B cell (primary cell): ENCODE results near the gene RAB8A. TPM values are rescaled to one million over a fixed set of nuclear protein-coding genes. Genes with fewer than 3 reads are reported as not detected.

Experiments used
- ATAC-seq: fragments of 200-7000 bp; cut with Tn5 transposase; one replicate; pipeline ENCODE4 v1.10.0; 2021; ENCODE audit warnings: low read depth, mild to moderate bottlenecking, moderate number of reproducible peaks, moderate library complexity
- CTCF ChIA-PET: fragments of 350-600 bp; sonication (Branson Sonifier 250); formaldehyde crosslinking; loops from one replicate; lab custom pipeline; 2021; ENCODE audit warnings: antibody characterized with exemption, inconsistent platforms; lab: Charles Lee
- POLR2A ChIA-PET: fragments of 350-600 bp; sonication (Branson Sonifier 250); formaldehyde crosslinking; loops from one replicate; lab custom pipeline; 2021; ENCODE audit warnings: antibody characterized with exemption; lab: Charles Lee
- DNase-seq: peaks from one replicate; pipeline ENCODE4 v3.0.0; 2013
- H2AFZ ChIP-seq: 2 replicates; pipeline ENCODE4 v1.6.1; 2012; ENCODE audit warnings: mild to moderate bottlenecking, low read depth, low read length; ENCODE audit not compliant: insufficient read depth, poor library complexity, severe bottlenecking
- H3K27ac ChIP-seq, 2 donors: 1 replicate in 1 of 2; 2 replicates in 1 of 2; pipeline ENCODE4 v1.5.1; 2012 to 2013; ENCODE audit warnings: low read length in 2 of 2, mild to moderate bottlenecking in 2 of 2, moderate library complexity in 1 of 2
- H3K27me3 ChIP-seq, 4 experiments: fragments of 200-600 bp in 1 of 4; sonication (generic) in 1 of 4; replicated peaks in 1 of 4; 1 replicate in 2 of 4; 2 replicates in 2 of 4; pipeline versions ENCODE4 v1.6.1 to v1.7.0; 2013 to 2016; ENCODE audit warnings: low read length in 3 of 4, mild to moderate bottlenecking in 2 of 4, mixed read lengths in 1 of 4, moderate library complexity in 1 of 4; ENCODE audit not compliant: insufficient read depth in 4 of 4, control insufficient read depth in 3 of 4; ENCODE audit errors: control extremely low read depth in 1 of 4
- H3K36me3 ChIP-seq, 2 experiments: replicated peaks in 1 of 2; 1 replicate in 1 of 2; 2 replicates in 1 of 2; pipeline versions ENCODE4 v1.6.1 to v1.7.1; 2013; ENCODE audit warnings: low read length in 1 of 2; ENCODE audit not compliant: insufficient read depth in 2 of 2, control insufficient read depth in 1 of 2; ENCODE audit errors: control extremely low read depth in 1 of 2, extremely low read depth in 1 of 2
- H3K4me1 ChIP-seq, 2 donors: fragments of 200-600 bp in 1 of 2; sonication (generic) in 1 of 2; 1 replicate in 1 of 2; 2 replicates in 1 of 2; pipeline versions ENCODE4 v1.5.1 to v1.6.1; 2013 to 2017; ENCODE audit warnings: low read length in 2 of 2; ENCODE audit not compliant: control insufficient read depth in 2 of 2, insufficient read depth in 2 of 2
- H3K4me2 ChIP-seq: replicated peaks from 2 replicates; pipeline ENCODE3; 2012; ENCODE audit warnings: mild to moderate bottlenecking, low read depth, low read length; ENCODE audit not compliant: poor library complexity, severe bottlenecking
- H3K4me3 ChIP-seq, 5 experiments: fragments of 200-600 bp in 1 of 5; sonication (generic) in 1 of 5; 1 replicate in 3 of 5; 2 replicates in 2 of 5; pipeline versions ENCODE4 v1.5.1 to v1.7.0; 2011 to 2016; ENCODE audit warnings: low read length in 4 of 5, mild to moderate bottlenecking in 4 of 5, low read depth in 2 of 5, control low read depth in 1 of 5, moderate library complexity in 1 of 5; ENCODE audit not compliant: insufficient read depth in 1 of 5; ENCODE audit errors: control extremely low read depth in 1 of 5, extremely low read depth in 1 of 5
- H3K79me2 ChIP-seq: fragments of 200-600 bp; sonication (generic); one replicate; pipeline ENCODE4 v1.6.0; 2016; ENCODE audit warnings: low read length; ENCODE audit not compliant: control insufficient read depth, insufficient read depth
- H3K9ac ChIP-seq: fragments of 200-600 bp; sonication (generic); 2 replicates; pipeline ENCODE4 v1.6.1; 2017; ENCODE audit warnings: mild to moderate bottlenecking, low read length, moderate library complexity
- H3K9me3 ChIP-seq, 3 donors: one replicate each; pipeline versions ENCODE4 v1.6.1 to v1.7.1; 2013; ENCODE audit warnings: low read length in 2 of 3; ENCODE audit not compliant: control insufficient read depth in 2 of 3, insufficient read depth in 1 of 3; ENCODE audit errors: control extremely low read depth in 1 of 3
- H4K20me1 ChIP-seq: 2 replicates; pipeline ENCODE4 v1.6.0; 2012; ENCODE audit warnings: mild to moderate bottlenecking, low read length; ENCODE audit not compliant: insufficient read depth, control insufficient read depth, poor library complexity, severe bottlenecking
- H3K27ac Mint-ChIP-seq: one replicate; pipeline ENCODE4 v1.8.0; 2021; ENCODE audit warnings: mixed read lengths
- H3K27me3 Mint-ChIP-seq: one replicate; pipeline ENCODE4 v1.8.0; 2021; ENCODE audit warnings: mixed read lengths
- H3K4me1 Mint-ChIP-seq: one replicate; pipeline ENCODE4 v1.8.0; 2021; ENCODE audit warnings: mixed read lengths
- H3K4me3 Mint-ChIP-seq: one replicate; pipeline ENCODE4 v1.8.0; 2021; ENCODE audit warnings: mixed read lengths
- H3K9me3 Mint-ChIP-seq: one replicate; pipeline ENCODE4 v1.8.0; 2022; ENCODE audit warnings: mixed read lengths; ENCODE audit not compliant: insufficient read depth
- CTCF ChIP-seq: fragments of 200-600 bp; IDR thresholded peaks from one replicate; pipeline ENCODE4 v1.8.0; 2022; ENCODE audit warnings: antibody characterized with exemption, mild to moderate bottlenecking
- EZH2 ChIP-seq: IDR thresholded peaks from 2 replicates; pipeline ENCODE4 v1.6.1; 2012; ENCODE audit warnings: borderline replicate concordance, low read depth, mild to moderate bottlenecking, moderate library complexity, low read length; ENCODE audit not compliant: insufficient read depth, poor library complexity, severe bottlenecking
- WGBS: methylation state at CpG from one replicate; pipeline ENCODE4 v1.1.5; 2013; ENCODE audit warnings: missing lambda C conversion rate; ENCODE audit not compliant: insufficient coverage; 5-methylcytosine and 5-hydroxymethylcytosine counted together
- intact Hi-C: fragments of 100-400 bp; cut with micrococcal nuclease; formaldehyde crosslinking; loops from one replicate; pipeline ENCODE4 v1.10.0; 2022
- polyA plus RNA-seq: library from polyadenylated mRNA; depleted of rRNA; stranded (reverse); fragments of >200 nt; gene quantifications from 2 replicates; pipeline ENCODE4 v1.2.3, GENCODE V29; 2012
- total RNA-seq, 2 donors: library from RNA; stranded (reverse); fragments of 120-200 nt in 1 of 2; gene quantifications; 1 replicate in 1 of 2; 2 replicates in 1 of 2; pipeline versions ENCODE4 v1.2.3 to v1.2.4, GENCODE V29; 2013 to 2022

RAB8A gene
- total and polyA plus RNA-seq, 2 donors (not counting 1 experiment from before 2014, with no cell fraction given): 65.5 to 117 TPM

GRCh38 chr19:16141043-16141442 is 29.4 kb downstream of the RAB8A start:
- peaks cover 7% of the 10 kb centered on the region for H4K20me1 ChIP-seq
- Mint-ChIP-seq H3K9me3 (peaks cover 3% of the 10 kb centered on the region), H3K27ac (peak overlapping the region; percentile 95), H3K4me1 (peaks cover 68% of the 10 kb centered on the region), H3K27me3 (no peaks in the 10 kb centered on the region), H3K4me3 (peak overlapping the region; percentile 68)
- WGBS: 0% methylated on average over 4 of the region's 4 CpGs
- peak overlapping the region; percentile 95 to 97 for H3K27ac ChIP-seq
- TF ChIP-seq CTCF (peak; percentile 21), EZH2 (no peak)
- ATAC-seq (peak; percentile 71), DNase-seq (peak; percentile 84)
- H3K4me3 ChIP-seq: peak overlapping the region in 1 of 5 experiments; percentile 10
- peak overlapping the region; percentile 58 for H3K4me2 ChIP-seq
- no peak overlapping the region for H2AFZ ChIP-seq
- no peaks in the 10 kb centered on the region for H3K27me3 ChIP-seq
- peaks cover 0 to 4% of the 10 kb centered on the region in 2 experiments for H3K36me3 ChIP-seq
- H3K9me3 ChIP-seq: peaks cover 0 to 20% (median 0%) of the 10 kb centered on the region in 3 donors
- peaks cover 28% of the 10 kb centered on the region for H3K79me2 ChIP-seq
- H3K4me1 ChIP-seq: peaks cover 52 to 68% of the 10 kb centered on the region in 2 donors
- CTCF ChIA-PET: interaction anchor here (0.5 to 8.5 kb wide), 17 partner anchors 8 to 276 kb away, joined by 3 to 63 read pairs (median 4); no protein-coding TSS in a partner anchor
- intact Hi-C loops: loop anchor here (1.0 to 5.0 kb wide), 5 partner anchors 23 to 446 kb away; partner anchors contain the start of gene FAM32A
- POLR2A ChIA-PET: interaction anchor here (0.5 to 4.8 kb wide), 11 partner anchors 8 to 573 kb away, joined by 3 to 54 read pairs (median 4); partner anchors contain the start of genes FAM32A, RAB8A and SMIM7
- no peak overlapping the region for H3K9ac ChIP-seq

GRCh38 chr19:16142032-16142580 is 30.4 kb downstream of the RAB8A start:
- Mint-ChIP-seq H3K4me3 (peak overlapping the region; percentile 95), H3K4me1 (peaks cover 68% of the 10 kb centered on the region)

More at GRCh38 chr19:16142032-16142580, 30.4 kb downstream of the RAB8A start:
- POLR2A ChIA-PET: interaction anchor here (0.6 to 4.8 kb wide), 8 partner anchors 15 to 306 kb away, joined by 3 to 54 read pairs (median 12); partner anchors contain the start of genes FAM32A and RAB8A
- Histone ChIP-seq H3K4me1 (peaks cover 61 to 78% of the 10 kb centered on the region in 2 donors), H3K27me3 (no peaks in the 10 kb centered on the region), H3K79me2 (peaks cover 39% of the 10 kb centered on the region), H3K9ac (no peak overlapping the region), H3K4me2 (peak overlapping the region; percentile 30), H3K4me3 (no peak overlapping the region), H3K9me3 (peaks cover 0 to 20% (median 0%) of the 10 kb centered on the region in 3 donors), H3K27ac (peak overlapping the region; percentile 95 to 97), H3K36me3 (peaks cover 0 to 9% of the 10 kb centered on the region in 2 experiments), H4K20me1 (peaks cover 15% of the 10 kb centered on the region), H2AFZ (no peak overlapping the region)
- H3K9me3 Mint-ChIP-seq: no peaks in the 10 kb centered on the region
- CTCF ChIA-PET: interaction anchor here (1.0 to 8.5 kb wide), 8 partner anchors 24 to 275 kb away, joined by 3 to 63 read pairs (median 5); no protein-coding TSS in a partner anchor
- no peak for ATAC-seq
- DNase-seq: peak; percentile 46
- TF ChIP-seq CTCF (no peak), EZH2 (no peak)
- 74% methylated on average over 3 of the region's 9 CpGs for WGBS
- peak overlapping the region; percentile 100 for H3K27ac Mint-ChIP-seq
- no peaks in the 10 kb centered on the region for H3K27me3 Mint-ChIP-seq
- intact Hi-C loops: loop anchor here (2.0 to 5.0 kb wide), 7 partner anchors 63 to 445 kb away; no protein-coding TSS in a partner anchor
